Cardiac muscle cell (in vitro differentiated cells and primary cell): Measurements from ENCODE around the gene SHISA6. TPM values are rescaled to one million over a fixed set of nuclear protein-coding genes. Genes with fewer than 3 reads are reported as not detected.
"Not testable (repeated sequence)": the region's sequence is repeated elsewhere in the genome, so short reads cannot be mapped to it uniquely, and the experiment has no call there.

Experiments used
- DNase-seq, 2 donors: peaks; one replicate each; pipeline versions ENCODE4 v3.0.0 to v3.0.0-alpha.2; 2010 to 2017; ENCODE audit warnings: low read depth in 1 of 2, low spot score in 1 of 2
- H3K27ac ChIP-seq: fragments of 200-600 bp; sonication (generic); 2 replicates; pipeline ENCODE4 v1.5.1; 2016
- H3K27me3 ChIP-seq: fragments of 200-600 bp; sonication (generic); 2 replicates; pipeline ENCODE4 v1.6.0; 2016; ENCODE audit warnings: control low read depth
- H3K36me3 ChIP-seq: fragments of 200-600 bp; sonication (generic); 2 replicates; pipeline ENCODE4 v1.5.1; 2016; ENCODE audit warnings: control low read depth
- H3K4me1 ChIP-seq: fragments of 200-600 bp; sonication (generic); 2 replicates; pipeline ENCODE4 v1.8.1; 2017; ENCODE audit warnings: low read depth, mild to moderate bottlenecking, mixed run types
- H3K4me3 ChIP-seq: fragments of 200-600 bp; sonication (generic); 2 replicates; pipeline ENCODE4 v1.5.1; 2016; ENCODE audit warnings: mild to moderate bottlenecking
- H3K9me3 ChIP-seq: fragments of 200-600 bp; sonication (generic); 2 replicates; pipeline ENCODE4 v1.5.1; 2017; ENCODE audit warnings: low read depth, mild to moderate bottlenecking, control low read depth
- CTCF ChIP-seq: IDR thresholded peaks from 2 replicates; pipeline ENCODE4 v1.5.1; 2012; ENCODE audit warnings: low read depth, mild to moderate bottlenecking, low read length
- polyA plus RNA-seq: library from polyadenylated mRNA; unstranded; fragments of >200 nt; fragmentation: Nextera tagmentation; extraction: Ambion mirVana; gene quantifications from 2 replicates; pipeline ENCODE4 v1.2.1, GENCODE V29; 2016
- total RNA-seq: library from RNA; depleted of rRNA; stranded (reverse); fragments of >200 nt; gene quantifications from 2 replicates; pipeline ENCODE4 v1.2.3, GENCODE V29; 2016

Gene SHISA6
- total and polyA plus RNA-seq, 2 experiments from 2014 or later, result 0.17 to 0.45 TPM

GRCh38 chr17:11309033-11309432 lies 68.0 kb downstream of the SHISA6 start:
- H3K4me3 ChIP-seq, result no peak overlapping the region
- no peaks in the 10 kb centered on the region for H3K4me1 ChIP-seq
- H3K27ac ChIP-seq, result no peak overlapping the region
- DNase-seq, result no peak
- no peaks in the 10 kb centered on the region for H3K27me3 ChIP-seq
- no peak for TF ChIP-seq CTCF
- no peaks in the 10 kb centered on the region for H3K36me3 ChIP-seq
- H3K9me3 ChIP-seq, result no peaks in the 10 kb centered on the region

GRCh38 chr17:11309850-11310249 lies 68.8 kb downstream of the SHISA6 start:
- Histone ChIP-seq H3K36me3 (no peaks in the 10 kb centered on the region), H3K4me1 (no peaks in the 10 kb centered on the region), H3K9me3 (no peaks in the 10 kb centered on the region), H3K27me3 (no peaks in the 10 kb centered on the region), H3K27ac (no peak overlapping the region), H3K4me3 (no peak overlapping the region)
- TF ChIP-seq CTCF, result no peak
- DNase-seq, result no peak

- not testable (repeated sequence) for H3K9me3 ChIP-seq, H3K4me3 ChIP-seq, H3K27me3 ChIP-seq, DNase-seq, H3K4me1 ChIP-seq, H3K36me3 ChIP-seq, H3K27ac ChIP-seq
Observed at GRCh38 chr17:11316451-11316850, 75.4 kb downstream of the SHISA6 start.

GRCh38 chr17:11318207-11318606 lies 77.2 kb downstream of the SHISA6 start:
- Histone ChIP-seq H3K27ac (no peak overlapping the region), H3K4me3 (no peak overlapping the region), H3K9me3 (no peaks in the 10 kb centered on the region), H3K27me3 (no peaks in the 10 kb centered on the region), H3K4me1 (no peaks in the 10 kb centered on the region), H3K36me3 (no peaks in the 10 kb centered on the region)
- no peak for DNase-seq
- TF ChIP-seq CTCF, result no peak

- no peak for TF ChIP-seq CTCF
- Histone ChIP-seq H3K4me1 (no peaks in the 10 kb centered on the region), H3K27ac (no peak overlapping the region), H3K27me3 (no peaks in the 10 kb centered on the region), H3K36me3 (no peaks in the 10 kb centered on the region), H3K9me3 (no peaks in the 10 kb centered on the region), H3K4me3 (no peak overlapping the region)
- DNase-seq, result no peak
Observed at GRCh38 chr17:11319894-11320293, 78.9 kb downstream of the SHISA6 start.

- H3K4me1 ChIP-seq, result no peaks in the 10 kb centered on the region
- DNase-seq, result no peak
- no peak overlapping the region for H3K4me3 ChIP-seq
- no peaks in the 10 kb centered on the region for H3K27me3 ChIP-seq
- H3K9me3 ChIP-seq, result no peaks in the 10 kb centered on the region
- no peaks in the 10 kb centered on the region for H3K36me3 ChIP-seq
- no peak for TF ChIP-seq CTCF
- no peak overlapping the region for H3K27ac ChIP-seq
Observed at GRCh38 chr17:11324021-11324420, 83.0 kb downstream of the SHISA6 start.
